NCI-H69 (cell line): ENCODE data around the gene TRRAP.

Source experiments
- DNase-seq: peaks from one replicate; lab custom pipeline; 2025; lab: John Stamatoyannopoulos, UW

TRRAP gene

GRCh38 chr7:99006739-99007424 lies 128.6 kb downstream of the TRRAP start:
- no peak for DNase-seq

- DNase-seq, result no peak
These were observed 129.9 kb downstream of the TRRAP start for GRCh38 chr7:99008181-99008631.

GRCh38 chr7:99008921-99009530 lies 130.7 kb downstream of the TRRAP start:
- DNase-seq, result no peak

GRCh38 chr7:99010281-99010680 lies 131.9 kb downstream of the TRRAP start:
- no peak for DNase-seq

GRCh38 chr7:99011341-99011705 lies 133.0 kb downstream of the TRRAP start:
- DNase-seq, result no peak

GRCh38 chr7:99011706-99012404 lies 133.5 kb downstream of the TRRAP start:
- DNase-seq, result no peak

GRCh38 chr7:99012722-99013121 lies 134.4 kb downstream of the TRRAP start:
- no peak for DNase-seq

- DNase-seq, result no peak
These were observed 135.2 kb downstream of the TRRAP start for GRCh38 chr7:99013266-99014112.

- no peak for DNase-seq
These were observed 136.0 kb downstream of the TRRAP start for GRCh38 chr7:99014113-99014985.

GRCh38 chr7:99016196-99016595 lies 137.9 kb downstream of the TRRAP start:
- no peak for DNase-seq

GRCh38 chr7:99019523-99020412 lies 141.4 kb downstream of the TRRAP start:
- DNase-seq, result no peak

GRCh38 chr7:99020413-99020715 lies 142.0 kb downstream of the TRRAP start:
- no peak for DNase-seq

GRCh38 chr7:99021941-99022560 lies 143.7 kb downstream of the TRRAP start:
- DNase-seq, result peak; percentile 5

GRCh38 chr7:99024066-99024465 lies 145.7 kb downstream of the TRRAP start:
- DNase-seq, result no peak

- no peak for DNase-seq
These were observed 148.9 kb downstream of the TRRAP start for GRCh38 chr7:99027241-99027640.

GRCh38 chr7:99027841-99028240 lies 149.5 kb downstream of the TRRAP start:
- no peak for DNase-seq

- DNase-seq, result no peak
These were observed 150.1 kb downstream of the TRRAP start for GRCh38 chr7:99028261-99028973.

GRCh38 chr7:99029466-99030435 lies 151.4 kb downstream of the TRRAP start:
- DNase-seq, result no peak
